Endothelial cell of umbilical vein (primary cell): Measurements from ENCODE around the gene POLR2C. TPM values are rescaled to one million over a fixed set of nuclear protein-coding genes. Genes with fewer than 3 reads are reported as not detected.
A peak's percentile ranks its signal among the peaks of the same experiment; 100 is the strongest.

ENCODE experiments used
- BruUV-seq: library from RNA; stranded (reverse); fragments of 400-500 nt; replicated peaks from 2 replicates; lab custom pipeline; 2021; lab: Mats Ljungman, UMichigan
- CTCF ChIA-PET: fragments of 300-600, 350-600 bp; sonication (Branson Sonifier 250); formaldehyde crosslinking; loops from one replicate; lab custom pipeline; 2021; ENCODE audit warnings: antibody characterized with exemption, inconsistent platforms; lab: Charles Lee
- POLR2A ChIA-PET: fragments of 300-600, 350-600 bp; sonication (Branson Sonifier 250); formaldehyde crosslinking; loops from one replicate; lab custom pipeline; 2021; ENCODE audit warnings: antibody characterized with exemption, inconsistent platforms; lab: Charles Lee
- DNase-seq: peaks from one replicate; pipeline ENCODE4 v3.0.0-alpha.2; 2011; ENCODE audit warnings: low read depth, low spot score
- FAIRE-seq: peaks from 2 replicates; lab custom pipeline; 2011; peaks lifted over from hg19 to GRCh38; lab: Jason Lieb, UNC
- H2AFZ ChIP-seq: 2 replicates; pipeline ENCODE4 v1.6.0; 2012; ENCODE audit warnings: low read depth, low read length, control low read depth, inconsistent platforms
- H3K27ac ChIP-seq: 2 replicates; pipeline ENCODE4 v1.5.1; 2011; ENCODE audit warnings: low read depth, mild to moderate bottlenecking, control low read depth, low read length, moderate library complexity; ENCODE audit not compliant: insufficient read depth
- H3K27me3 ChIP-seq, 2 experiments: 2 replicates each; pipeline versions ENCODE4 v1.6.0 to v1.6.1; 2011; ENCODE audit warnings: low read length in 2 of 2, mixed read lengths in 1 of 2; ENCODE audit not compliant: control insufficient read depth in 2 of 2, insufficient read depth in 2 of 2
- H3K36me3 ChIP-seq, 2 experiments: 2 replicates in 1 of 2; 3 replicates in 1 of 2; pipeline ENCODE4 v1.5.1; 2011; ENCODE audit warnings: low read length in 2 of 2, mild to moderate bottlenecking in 1 of 2, moderate library complexity in 1 of 2; ENCODE audit not compliant: control insufficient read depth in 2 of 2, insufficient read depth in 2 of 2; ENCODE audit errors: extremely low read depth in 1 of 2
- H3K4me1 ChIP-seq: 3 replicates; pipeline ENCODE4 v1.5.1; 2011; ENCODE audit warnings: mild to moderate bottlenecking, low read length; ENCODE audit not compliant: control insufficient read depth, insufficient read depth; ENCODE audit errors: extremely low read depth
- H3K4me2 ChIP-seq: 2 replicates; pipeline ENCODE4 v1.6.1; 2011; ENCODE audit warnings: low read length, control low read depth, mixed read lengths; ENCODE audit not compliant: insufficient read depth
- H3K4me3 ChIP-seq, 3 experiments: fragments of 200-600 bp in 1 of 3; sonication (generic), shearing (Covaris generic) in 1 of 3; replicated peaks in 1 of 3; 2 replicates each; pipeline ENCODE4 v1.5.1; 2011 to 2016; ENCODE audit warnings: control low read depth in 3 of 3, low read length in 3 of 3, mild to moderate bottlenecking in 2 of 3, inconsistent platforms in 1 of 3, low read depth in 1 of 3, moderate library complexity in 1 of 3; ENCODE audit not compliant: insufficient read depth in 1 of 3
- H3K79me2 ChIP-seq: 2 replicates; pipeline ENCODE4 v1.6.0; 2012; ENCODE audit warnings: low read length, inconsistent platforms; ENCODE audit not compliant: control insufficient read depth, insufficient read depth
- H3K9ac ChIP-seq: replicated peaks from 2 replicates; pipeline ENCODE3; 2011; ENCODE audit warnings: low read length, control low read depth; ENCODE audit not compliant: insufficient read depth; ENCODE audit errors: extremely low read depth
- H3K9me1 ChIP-seq: replicated peaks from 3 replicates; pipeline ENCODE4 v1.6.0; 2011; ENCODE audit warnings: mild to moderate bottlenecking, low read length; ENCODE audit not compliant: control insufficient read depth, insufficient read depth; ENCODE audit errors: extremely low read depth
- H3K9me3 ChIP-seq: replicated peaks from 2 replicates; pipeline ENCODE4 v1.5.1; 2012; ENCODE audit warnings: low read length, inconsistent platforms; ENCODE audit not compliant: control insufficient read depth, insufficient read depth
- H4K20me1 ChIP-seq: replicated peaks from 2 replicates; pipeline ENCODE3; 2011; ENCODE audit warnings: mild to moderate bottlenecking, low read length; ENCODE audit not compliant: control insufficient read depth, insufficient read depth; ENCODE audit errors: extremely low read depth
- EZH2 ChIP-seq: IDR thresholded peaks from 2 replicates; pipeline ENCODE4 v1.6.1; 2012; ENCODE audit warnings: borderline replicate concordance, low read depth, mild to moderate bottlenecking, moderate library complexity, low read length, inconsistent platforms; ENCODE audit not compliant: severe bottlenecking
- MAX ChIP-seq: IDR thresholded peaks from 2 replicates; pipeline ENCODE4 v1.6.1; 2011; ENCODE audit not compliant: insufficient read depth, insufficient read length
- MYC ChIP-seq: IDR thresholded peaks from one replicate; pipeline ENCODE4 v1.6.1; 2011; ENCODE audit warnings: mild to moderate bottlenecking, low read depth, low read length
- POLR2A ChIP-seq: IDR thresholded peaks from 2 replicates; pipeline ENCODE4 v1.6.1; 2012; ENCODE audit warnings: low read depth, mild to moderate bottlenecking, control low read depth, low read length
- dilution Hi-C: fragments of 300-500 bp; cut with MboI; formaldehyde crosslinking; loops from one replicate; pipeline ENCODE4 v1.15.0; 2019; ENCODE audit warnings: low sequenced_read_pairs; ENCODE audit not compliant: extremely low pct_ligation_motif_present
- intact Hi-C: fragments of 100-400 bp; cut with micrococcal nuclease; formaldehyde crosslinking; loops from one replicate; pipeline ENCODE4 v1.10.0; 2022
- polyA plus RNA-seq, 4 experiments: library from polyadenylated mRNA; depleted of rRNA in 3 of 4; stranded (reverse) in 3 of 4; unstranded in 1 of 4; fragments of >200 nt; gene quantifications; 2 replicates each; pipeline versions ENCODE4 v1.2.1 to v1.2.3, GENCODE V29; 2011 to 2012; ENCODE audit warnings: missing spikeins in 1 of 4
- total RNA-seq: library from RNA; stranded (reverse); gene quantifications from 2 replicates; pipeline ENCODE4 v1.2.3, GENCODE V29; 2021
- TF ChIP-seq, protein P1 (sequence below), 2 donors: IDR thresholded peaks; 1 replicate in 1 of 2; 2 replicates in 1 of 2; pipeline ENCODE4 v1.5.1; 2011; ENCODE audit warnings: low read length in 2 of 2, mild to moderate bottlenecking in 2 of 2, moderate library complexity in 2 of 2, control low read depth in 1 of 2, inconsistent platforms in 1 of 2, low read depth in 1 of 2; ENCODE audit not compliant: insufficient read depth in 1 of 2; ENCODE audit errors: extremely low read depth in 1 of 2

POLR2C gene
- total and polyA plus RNA-seq, 2 donors (not counting 3 experiments of a cell fraction or from before 2014, with no cell fraction given) = 65.2 to 129 TPM

- peaks cover 12% of the 10 kb centered on the region for H3K79me2 ChIP-seq
- CTCF ChIA-PET = interaction anchor here (1.9 kb wide), 1 partner anchor 10 kb away, joined by 6 read pairs; the partner anchor contains the start of gene POLR2C
These were observed 10.5 kb upstream of the POLR2C start for GRCh38 chr16:57452021-57452420.

DNA sequence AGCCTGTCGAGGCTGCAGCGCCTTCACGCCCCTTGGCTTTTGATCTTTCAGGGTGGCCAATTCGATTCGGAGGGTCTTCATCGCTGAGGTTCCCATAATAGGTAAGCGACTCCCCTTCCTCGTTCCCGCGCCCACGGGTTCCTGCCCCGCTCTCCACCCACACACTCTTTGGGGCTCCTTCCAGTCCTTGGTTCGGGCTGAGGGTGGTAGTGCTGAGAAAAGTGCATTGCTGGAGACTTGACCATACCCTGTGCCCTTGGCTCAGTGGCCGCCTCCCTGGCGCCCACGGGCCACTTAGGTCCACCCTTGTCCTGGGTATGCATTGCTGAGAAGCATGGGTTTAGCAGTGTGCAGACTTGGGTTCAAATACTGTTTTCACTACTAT lies 491 bp downstream of the POLR2C start:
- Histone ChIP-seq H3K4me2 (peak overlapping the region; percentile 87), H3K36me3 (peaks cover 3 to 40% of the 10 kb centered on the region in 2 experiments), H3K4me1 (peaks cover 6% of the 10 kb centered on the region), H3K9me1 (no peaks in the 10 kb centered on the region), H3K27ac (peak overlapping the region; percentile 14), H3K9me3 (no peaks in the 10 kb centered on the region), H3K27me3 (no peaks in the 10 kb centered on the region), H3K9ac (peak overlapping the region; percentile 72), H3K4me3 (peak overlapping the region; percentile 59 to 85 (median 79)), H4K20me1 (no peaks in the 10 kb centered on the region), H3K79me2 (peaks cover 18% of the 10 kb centered on the region), H2AFZ (no peak overlapping the region)
- CTCF ChIA-PET = interaction anchor here (0.6 to 4.1 kb wide), 16 partner anchors 8 to 74 kb away, joined by 3 to 40 read pairs (median 6); partner anchors contain the start of genes CCDC102A, CIAPIN1 and COQ9
- DNase-seq = peak; percentile 27
- no peak for FAIRE-seq
- intact Hi-C loops (loop anchor here (1.0 kb wide), 2 partner anchors 16 to 56 kb away; partner anchors contain the start of genes CIAPIN1 and COQ9), dilution Hi-C loops (no loop called here)
- BruUV-seq = no TSS peak
- TF ChIP-seq MAX = no peak
- no peak for TF ChIP-seq EZH2
- no peak for TF ChIP-seq MYC
- no peak for TF ChIP-seq POLR2A
- POLR2A ChIA-PET = no interaction called here

More at GRCh38 chr16:57452021-57452420, 10.5 kb upstream of the POLR2C start:
- H3K9me1 ChIP-seq = no peaks in the 10 kb centered on the region
- BruUV-seq = no TSS peak
- H3K9ac ChIP-seq = no peak overlapping the region
- POLR2A ChIA-PET = no interaction called here
- no peak overlapping the region for H3K4me2 ChIP-seq
- no peak overlapping the region for H3K4me3 ChIP-seq
- TF ChIP-seq EZH2 (no peak), POLR2A (no peak)
- TF ChIP-seq, protein P1, sequence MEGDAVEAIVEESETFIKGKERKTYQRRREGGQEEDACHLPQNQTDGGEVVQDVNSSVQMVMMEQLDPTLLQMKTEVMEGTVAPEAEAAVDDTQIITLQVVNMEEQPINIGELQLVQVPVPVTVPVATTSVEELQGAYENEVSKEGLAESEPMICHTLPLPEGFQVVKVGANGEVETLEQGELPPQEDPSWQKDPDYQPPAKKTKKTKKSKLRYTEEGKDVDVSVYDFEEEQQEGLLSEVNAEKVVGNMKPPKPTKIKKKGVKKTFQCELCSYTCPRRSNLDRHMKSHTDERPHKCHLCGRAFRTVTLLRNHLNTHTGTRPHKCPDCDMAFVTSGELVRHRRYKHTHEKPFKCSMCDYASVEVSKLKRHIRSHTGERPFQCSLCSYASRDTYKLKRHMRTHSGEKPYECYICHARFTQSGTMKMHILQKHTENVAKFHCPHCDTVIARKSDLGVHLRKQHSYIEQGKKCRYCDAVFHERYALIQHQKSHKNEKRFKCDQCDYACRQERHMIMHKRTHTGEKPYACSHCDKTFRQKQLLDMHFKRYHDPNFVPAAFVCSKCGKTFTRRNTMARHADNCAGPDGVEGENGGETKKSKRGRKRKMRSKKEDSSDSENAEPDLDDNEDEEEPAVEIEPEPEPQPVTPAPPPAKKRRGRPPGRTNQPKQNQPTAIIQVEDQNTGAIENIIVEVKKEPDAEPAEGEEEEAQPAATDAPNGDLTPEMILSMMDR (IDR thresholded peaks at IDR 0.05; ENCODE audit: extremely low read depth in 1 of 2, insufficient read depth in 1 of 2, low read depth in 1 of 2, low read length in 2 of 2) = no peak
- H2AFZ ChIP-seq = no peak overlapping the region
- H3K36me3 ChIP-seq = peaks cover 2 to 26% of the 10 kb centered on the region in 2 experiments
- intact Hi-C loops (no loop called here), dilution Hi-C loops (no loop called here)
- no peaks in the 10 kb centered on the region for H3K27me3 ChIP-seq
- no peak for FAIRE-seq
- H4K20me1 ChIP-seq = no peaks in the 10 kb centered on the region
- no peak overlapping the region for H3K27ac ChIP-seq
- H3K9me3 ChIP-seq = no peaks in the 10 kb centered on the region
- no peak for DNase-seq
- peaks cover 5% of the 10 kb centered on the region for H3K4me1 ChIP-seq
